DMS114 treated with DMSO at 0.1 percent for 48 hours (cell line): ENCODE measurements around the gene CELF6.

Experiments
- DNase-seq: peaks from one replicate; lab custom pipeline; 2025; ENCODE audit not compliant: unreplicated experiment; lab: John Stamatoyannopoulos, UW

CELF6 gene

GRCh38 chr15:72272213-72272996 is 47.6 kb downstream of the CELF6 start, which contains the start of gene PARP6:
Gene PARP6 (minus strand): TSS chr15:72272554. CDS start chr15:72267477, 5,077 bp downstream.
- DNase-seq: peak; percentile 98

DNA sequence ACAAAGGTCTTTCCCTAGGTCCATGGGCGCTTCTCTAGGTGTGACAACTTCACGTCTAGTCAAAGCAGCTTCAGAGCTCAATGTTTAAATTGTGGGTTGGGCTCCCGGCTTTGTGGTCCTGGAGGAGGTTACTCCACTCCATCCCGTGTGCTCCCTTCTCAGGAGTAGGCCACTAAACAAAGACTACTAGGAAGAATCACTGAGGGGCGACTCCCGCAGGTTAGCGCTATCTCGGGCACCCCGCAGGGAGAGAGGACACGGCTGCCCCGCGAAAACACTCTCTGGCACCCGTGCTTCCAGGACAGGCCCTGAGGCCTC is 48.1 kb downstream of the CELF6 start:
- DNase-seq: no peak

DNA sequence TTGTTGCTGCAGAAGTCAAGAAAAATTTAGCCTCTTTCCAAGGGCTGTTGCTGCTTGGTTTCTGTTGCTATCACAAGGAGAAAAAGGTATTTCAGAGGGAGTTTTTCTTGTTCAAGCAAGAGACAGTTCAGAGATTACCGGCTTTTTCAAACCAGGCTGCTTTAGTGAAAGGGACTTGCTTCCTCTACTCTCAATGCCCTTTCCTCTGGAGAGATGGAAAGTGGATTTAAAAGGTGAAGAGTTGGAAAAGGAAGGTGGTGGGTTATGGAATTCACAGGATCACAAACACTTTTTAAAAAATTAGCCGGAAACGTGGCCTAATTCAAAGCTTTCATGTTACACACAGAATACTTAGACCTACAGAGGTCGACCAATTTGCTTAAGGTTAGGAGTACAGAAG is 48.7 kb downstream of the CELF6 start:
- DNase-seq: no peak

- no peak for DNase-seq
Observed at GRCh38 chr15:72269739-72270138, 50.2 kb downstream of the CELF6 start.

DNA sequence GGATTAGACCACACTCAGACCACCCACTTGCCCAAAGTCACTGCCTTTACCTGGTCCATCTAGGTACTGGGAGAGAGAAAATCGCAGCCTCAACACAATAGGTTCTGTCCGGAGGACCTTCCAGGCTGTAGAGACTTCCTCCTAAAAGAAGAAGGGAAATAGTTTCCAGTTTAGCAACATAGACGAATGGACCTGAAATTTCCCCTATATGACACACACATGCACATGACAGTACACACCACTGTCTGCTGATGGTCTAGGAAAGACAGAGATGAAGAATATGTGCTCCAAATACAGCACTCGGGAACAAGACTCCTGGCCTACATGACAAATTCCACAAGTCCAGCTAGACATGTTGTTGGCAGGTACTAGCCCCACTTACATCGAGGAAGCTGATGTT is 54.9 kb downstream of the CELF6 start:
- no peak for DNase-seq

DNA sequence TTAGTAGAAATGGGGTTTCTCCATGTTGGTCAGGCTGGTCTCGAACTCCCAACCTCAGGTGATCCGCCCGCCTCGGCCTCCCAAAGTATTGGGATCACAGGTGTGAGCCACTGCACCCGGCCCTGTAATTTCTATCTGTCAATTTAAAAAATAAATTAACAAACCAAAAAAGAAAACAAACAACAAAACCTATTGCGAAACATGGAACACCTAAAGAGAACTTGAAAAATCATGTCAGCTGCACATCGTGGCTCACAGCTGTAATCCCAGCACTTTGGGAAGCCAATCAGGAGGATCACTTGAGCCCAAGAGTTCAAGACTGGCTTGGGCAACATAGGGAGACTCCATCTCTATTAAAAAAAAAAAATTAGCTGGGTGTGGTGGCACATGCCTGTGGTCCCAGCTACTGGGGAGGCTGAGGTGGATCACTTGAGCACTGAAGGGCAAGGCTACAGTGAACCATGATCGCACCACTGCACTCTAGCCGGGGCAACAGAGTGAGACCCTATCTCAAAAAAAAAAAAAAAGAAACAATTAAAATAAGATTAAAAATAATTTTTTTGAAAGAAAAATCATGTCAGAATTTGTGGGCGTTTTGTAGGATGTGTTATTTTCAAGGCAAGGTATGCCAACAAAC is 67.2 kb downstream of the CELF6 start:
- no peak for DNase-seq

GRCh38 chr15:72249142-72249810 is 70.7 kb downstream of the CELF6 start:
- DNase-seq: no peak

DNA sequence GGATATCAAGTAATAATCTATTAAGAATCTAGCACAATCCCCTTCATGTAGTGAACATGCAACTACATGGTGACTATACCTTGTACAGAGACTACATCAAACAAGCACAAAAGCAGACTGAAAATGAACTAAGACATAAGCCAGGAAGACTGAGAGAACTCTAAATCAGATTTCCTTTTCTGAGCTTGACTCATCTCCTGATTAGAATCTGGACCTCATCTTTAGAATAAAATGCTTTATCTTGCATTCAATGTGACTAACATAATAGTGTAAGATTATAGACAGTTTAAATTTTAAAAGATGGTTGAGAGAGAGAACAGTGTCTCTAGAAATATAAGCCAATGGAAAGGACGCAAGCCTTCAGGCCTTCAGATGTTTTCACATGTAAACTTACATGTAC is 71.4 kb downstream of the CELF6 start:
- no peak for DNase-seq

DNA sequence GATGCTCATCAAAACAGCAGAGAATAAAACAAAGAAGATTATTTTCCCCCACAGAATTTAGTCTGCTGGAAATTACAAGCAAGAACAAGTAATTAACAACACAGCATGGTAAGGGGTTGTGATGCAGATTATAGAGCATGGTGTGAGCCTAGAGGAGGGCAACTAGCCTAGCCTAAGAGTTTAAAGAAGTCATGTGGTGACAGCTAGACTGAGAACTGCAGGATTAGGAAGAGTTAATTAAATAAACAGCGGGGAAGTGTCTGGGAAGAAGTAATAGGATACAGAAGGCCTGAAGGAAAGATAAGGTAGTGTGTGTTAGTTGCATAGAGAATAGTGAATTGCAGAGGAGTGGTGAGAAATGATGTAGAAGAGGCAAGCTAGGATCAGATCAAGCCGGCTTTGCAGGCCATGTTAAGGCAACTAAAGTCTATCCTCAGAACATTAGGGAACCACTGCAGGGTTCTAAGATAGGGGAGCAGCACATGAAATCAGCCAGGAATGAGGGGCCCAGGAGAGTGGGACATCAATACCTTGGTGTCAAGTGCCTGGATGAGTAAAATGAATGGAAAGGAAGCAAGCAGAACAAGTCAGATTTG is 77.1 kb downstream of the CELF6 start:
- no peak for DNase-seq

DNA sequence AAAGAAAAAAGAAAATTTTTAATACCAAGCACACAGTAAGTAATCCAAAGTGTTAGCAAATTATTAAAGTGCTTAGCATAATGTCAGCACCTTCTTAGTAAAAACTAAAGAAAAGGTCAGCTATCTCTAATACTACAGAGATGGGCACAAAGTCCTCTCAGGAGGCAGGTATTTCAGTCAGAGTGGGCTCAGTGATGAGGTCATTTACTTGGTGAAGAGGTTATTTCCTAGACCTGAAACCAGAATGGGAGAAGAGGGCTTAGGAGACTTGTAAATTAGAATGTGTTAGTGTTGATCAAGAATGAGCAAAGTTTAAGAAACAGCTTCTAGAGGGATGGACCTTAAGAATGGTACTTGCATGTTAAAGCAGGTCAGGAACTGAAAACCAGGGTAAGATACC is 80.3 kb downstream of the CELF6 start:
- no peak for DNase-seq

- DNase-seq: no peak
Observed at GRCh38 chr15:72238586-72238985, 81.4 kb downstream of the CELF6 start.

GRCh38 chr15:72237853-72238224 is 82.1 kb downstream of the CELF6 start:
- DNase-seq: no peak

DNA sequence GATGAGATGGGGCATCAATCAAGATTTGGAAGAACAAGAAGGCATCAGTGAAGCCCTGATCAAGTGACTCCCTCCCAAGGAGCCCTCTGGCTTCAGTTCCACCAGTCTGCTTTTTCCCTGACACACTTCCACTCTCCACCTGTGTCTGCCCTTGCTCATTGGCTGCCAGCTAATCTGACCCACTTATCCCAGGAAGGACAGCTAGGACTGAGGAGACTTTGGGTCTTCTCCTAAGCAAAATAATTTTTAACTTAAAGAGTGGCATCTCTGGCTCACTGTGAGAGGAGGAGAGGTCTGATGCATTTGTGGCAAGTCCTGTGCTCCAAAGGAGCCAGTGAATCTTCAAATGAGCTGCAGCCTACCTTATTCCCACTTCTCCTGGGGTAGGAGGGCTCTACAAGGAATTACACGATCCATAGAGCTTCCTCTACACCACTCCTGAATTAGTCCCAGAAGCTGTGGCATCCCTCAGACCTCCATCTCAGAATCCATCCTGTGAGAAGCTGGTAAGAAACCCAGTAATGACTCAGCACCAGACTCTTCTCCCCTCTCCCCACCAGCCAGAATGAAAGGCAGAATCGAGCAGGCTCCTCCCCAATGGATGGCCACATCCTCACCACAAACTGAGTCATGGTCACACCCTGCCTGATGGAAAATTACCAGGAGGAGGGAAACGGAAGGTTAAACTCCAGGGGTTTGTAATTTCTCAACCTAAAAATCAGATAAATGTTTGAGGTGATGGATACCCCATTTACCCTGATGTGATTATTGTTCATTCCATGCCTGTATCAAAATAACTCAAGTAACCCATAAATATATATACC is 82.7 kb downstream of the CELF6 start:
- no peak for DNase-seq

- DNase-seq: no peak
Observed at GRCh38 chr15:72236381-72237003, 83.5 kb downstream of the CELF6 start.

GRCh38 chr15:72235298-72235697 is 84.7 kb downstream of the CELF6 start:
- DNase-seq: no peak
